ENCODE results near the gene DNAH14.

DNA sequence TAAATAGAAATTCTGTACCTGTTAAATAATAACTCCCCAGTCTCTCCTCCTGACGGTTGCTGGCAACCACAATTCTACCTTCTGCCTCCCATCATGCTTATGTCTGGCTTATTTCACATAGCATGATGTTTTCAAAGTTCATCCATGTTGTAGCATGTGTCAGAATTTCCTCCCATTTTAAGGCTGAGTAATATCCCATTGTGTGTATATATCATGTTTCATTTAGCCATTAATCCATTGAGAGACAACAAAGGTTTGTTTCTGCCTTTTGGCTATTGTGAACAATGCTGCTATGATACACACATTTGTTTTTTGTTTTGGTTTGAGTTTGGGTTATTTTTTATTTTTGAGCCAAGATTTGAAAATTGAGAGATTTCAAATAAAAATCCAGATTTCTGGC is 426.4 kb downstream of the DNAH14 start:
- TF ChIP-seq, protein P1, sequence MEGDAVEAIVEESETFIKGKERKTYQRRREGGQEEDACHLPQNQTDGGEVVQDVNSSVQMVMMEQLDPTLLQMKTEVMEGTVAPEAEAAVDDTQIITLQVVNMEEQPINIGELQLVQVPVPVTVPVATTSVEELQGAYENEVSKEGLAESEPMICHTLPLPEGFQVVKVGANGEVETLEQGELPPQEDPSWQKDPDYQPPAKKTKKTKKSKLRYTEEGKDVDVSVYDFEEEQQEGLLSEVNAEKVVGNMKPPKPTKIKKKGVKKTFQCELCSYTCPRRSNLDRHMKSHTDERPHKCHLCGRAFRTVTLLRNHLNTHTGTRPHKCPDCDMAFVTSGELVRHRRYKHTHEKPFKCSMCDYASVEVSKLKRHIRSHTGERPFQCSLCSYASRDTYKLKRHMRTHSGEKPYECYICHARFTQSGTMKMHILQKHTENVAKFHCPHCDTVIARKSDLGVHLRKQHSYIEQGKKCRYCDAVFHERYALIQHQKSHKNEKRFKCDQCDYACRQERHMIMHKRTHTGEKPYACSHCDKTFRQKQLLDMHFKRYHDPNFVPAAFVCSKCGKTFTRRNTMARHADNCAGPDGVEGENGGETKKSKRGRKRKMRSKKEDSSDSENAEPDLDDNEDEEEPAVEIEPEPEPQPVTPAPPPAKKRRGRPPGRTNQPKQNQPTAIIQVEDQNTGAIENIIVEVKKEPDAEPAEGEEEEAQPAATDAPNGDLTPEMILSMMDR (IDR thresholded peaks at IDR 0.05), result no peak
- TF ChIP-seq POLR2A (IDR thresholded peaks at IDR 0.05), result no peak
